ENCODE measurements around the gene TP53I3.
"Not testable (repeated sequence)": the region's sequence is repeated elsewhere in the genome, so short reads cannot be mapped to it uniquely, and the experiment has no call there.

Gene TP53I3

GRCh38 chr2:24101992-24102391 lies 17.4 kb upstream of the TP53I3 start:
- no peak overlapping the region for H3K4me3 ChIP-seq (ENCODE audit: low read depth, low read length)

- H3K4me3 ChIP-seq (ENCODE audit: low read depth, low read length), result not testable (repeated sequence)
These were observed 16.1 kb upstream of the TP53I3 start for GRCh38 chr2:24100732-24101131.

GRCh38 chr2:24095171-24095677 lies 10.6 kb upstream of the TP53I3 start:
- not testable (repeated sequence) for H3K4me3 ChIP-seq (ENCODE audit: low read depth, low read length)

- not testable (repeated sequence) for H3K4me3 ChIP-seq (ENCODE audit: low read depth, low read length)
These were observed 8.6 kb upstream of the TP53I3 start for GRCh38 chr2:24093270-24093669.

GRCh38 chr2:24088821-24089359 lies 4.3 kb upstream of the TP53I3 start:
- no peak overlapping the region for H3K4me3 ChIP-seq (ENCODE audit: low read depth, low read length)

- H3K4me3 ChIP-seq (ENCODE audit: low read depth, low read length), result no peak overlapping the region
These were observed 2.4 kb upstream of the TP53I3 start for GRCh38 chr2:24087032-24087431.

- H3K4me3 ChIP-seq (ENCODE audit: low read depth, low read length), result no peak overlapping the region
These were observed 1.6 kb upstream of the TP53I3 start for GRCh38 chr2:24086241-24086640.

GRCh38 chr2:24085200-24085489 lies 511 bp upstream of the TP53I3 start:
- H3K4me3 ChIP-seq (ENCODE audit: low read depth, low read length), result peak overlapping the region; percentile 73

GRCh38 chr2:24083567-24084385 lies 858 bp downstream of the TP53I3 start:
- H3K4me3 ChIP-seq (ENCODE audit: low read depth, low read length), result peak overlapping the region; percentile 73

- peak overlapping the region; percentile 73 for H3K4me3 ChIP-seq (ENCODE audit: low read depth, low read length)
These were observed 1.7 kb downstream of the TP53I3 start for GRCh38 chr2:24082787-24083566.

- no peak overlapping the region for H3K4me3 ChIP-seq (ENCODE audit: low read depth, low read length)
These were observed 3.9 kb downstream of the TP53I3 start for GRCh38 chr2:24080701-24081100.

GRCh38 chr2:24077879-24078278 lies 6.8 kb downstream of the TP53I3 start:
- H3K4me3 ChIP-seq (ENCODE audit: low read depth, low read length), result peak overlapping the region; percentile 36

GRCh38 chr2:24077535-24077877 lies 7.1 kb downstream of the TP53I3 start:
- peak overlapping the region; percentile 36 for H3K4me3 ChIP-seq (ENCODE audit: low read depth, low read length)

GRCh38 chr2:24076849-24077534 lies 7.6 kb downstream of the TP53I3 start:
- H3K4me3 ChIP-seq (ENCODE audit: low read depth, low read length), result peak overlapping the region; percentile 36

GRCh38 chr2:24075915-24076848 lies 8.5 kb downstream of the TP53I3 start, which contains the start of gene SF3B6:
TSS of gene SF3B6 (minus strand) at chr2:24076326. CDS start at chr2:24076229, 97 bp downstream.
- peak within 1 kb of the TSS; percentile 98 for H3K4me3 ChIP-seq (ENCODE audit: low read depth, low read length)

GRCh38 chr2:24075259-24075658 lies 9.4 kb downstream of the TP53I3 start:
- H3K4me3 ChIP-seq (ENCODE audit: low read depth, low read length), result peak overlapping the region; percentile 98

- no peak overlapping the region for H3K4me3 ChIP-seq (ENCODE audit: low read depth, low read length)
These were observed 10.8 kb downstream of the TP53I3 start for GRCh38 chr2:24073816-24074215.

- H3K4me3 ChIP-seq (ENCODE audit: low read depth, low read length), result no peak overlapping the region
These were observed 12.4 kb downstream of the TP53I3 start for GRCh38 chr2:24072259-24072658.

- H3K4me3 ChIP-seq (ENCODE audit: low read depth, low read length), result no peak overlapping the region
These were observed 19.3 kb downstream of the TP53I3 start for GRCh38 chr2:24065341-24065740.
